GM18505 (cell line): Measurements from ENCODE around the gene FGF1.

ENCODE experiments used
- ATAC-seq: cut with Tn5 transposase; IDR thresholded peaks from one replicate; pipeline ENCODE4 v1.9.1; 2021; ENCODE audit not compliant: unreplicated experiment
- POLR2A ChIP-seq: IDR thresholded peaks from 4 replicates; pipeline ENCODE4 v1.6.1; 2011; ENCODE audit warnings: borderline replicate concordance; ENCODE audit not compliant: insufficient read depth, insufficient read length; ENCODE audit errors: extremely low read depth

Gene FGF1

DNA sequence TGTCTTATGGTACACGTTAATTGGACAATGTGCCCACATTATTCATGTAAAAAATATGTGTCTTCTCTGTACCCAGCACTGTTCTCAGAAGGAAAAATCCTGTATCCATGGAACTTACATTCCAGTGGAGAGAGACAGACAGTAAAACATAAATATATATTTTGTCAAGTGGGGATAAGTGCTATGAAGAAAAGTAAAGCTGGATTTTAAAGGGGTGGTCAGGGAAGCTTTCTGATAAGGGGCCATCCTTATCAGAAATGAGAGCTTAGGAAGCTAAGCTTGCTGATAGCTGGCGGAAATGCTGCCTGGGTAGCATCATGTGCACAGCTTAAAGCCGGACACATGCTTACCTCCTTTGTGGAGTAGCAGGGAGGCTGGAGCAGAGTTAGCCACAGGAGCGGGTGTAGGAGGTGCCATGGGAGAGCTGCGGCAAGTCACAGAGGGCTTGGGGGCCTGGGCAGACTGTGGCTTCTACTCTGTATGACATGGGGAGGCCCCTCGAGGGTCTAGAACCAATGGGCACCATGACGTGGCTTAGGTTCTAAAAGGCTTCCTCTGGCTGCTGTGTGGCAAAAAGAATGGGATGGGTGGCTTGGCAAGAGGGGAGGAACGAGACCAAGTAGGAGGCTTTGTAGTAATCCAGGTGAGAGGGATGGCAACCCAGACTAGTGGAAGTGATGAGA, 141.7 kb downstream of the FGF1 start:
- ATAC-seq, result no peak
- TF ChIP-seq POLR2A, result no peak

DNA sequence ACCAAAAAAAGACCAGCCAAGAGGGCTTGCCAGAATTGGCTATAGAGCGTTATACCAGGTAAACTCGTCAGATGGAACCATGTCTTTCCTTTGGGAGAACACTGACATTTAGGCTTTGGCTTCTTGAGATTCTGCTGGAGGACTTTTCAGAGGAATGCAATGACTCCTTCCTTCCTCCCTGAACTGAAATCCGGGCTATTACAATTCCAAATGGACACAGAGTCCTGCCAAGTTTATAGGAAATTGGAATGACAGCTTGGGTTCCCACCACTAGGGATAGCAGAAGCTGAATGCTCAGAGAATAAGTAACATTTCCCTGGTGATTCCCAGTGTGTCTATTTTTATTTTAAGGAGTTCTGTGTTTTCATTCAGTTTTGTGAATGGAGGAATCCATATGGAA, 143.0 kb downstream of the FGF1 start:
- no peak for ATAC-seq
- no peak for TF ChIP-seq POLR2A
